ENCODE measurements around the gene MCEMP1.

The MCEMP1 gene

GRCh38 chr19:7648265-7649014, 28.4 kb upstream of the MCEMP1 start:
- TF ChIP-seq RAD21 (IDR thresholded peaks at IDR 0.05; ENCODE audit: low read depth) (no peak), REST (IDR thresholded peaks at IDR 0.05; ENCODE audit: low read depth) (no peak), ZBTB7A (IDR thresholded peaks at IDR 0.05; ENCODE audit: low read depth) (no peak)

GRCh38 chr19:7650148-7650547, 26.7 kb upstream of the MCEMP1 start:
- TF ChIP-seq CEBPB (IDR thresholded peaks at IDR 0.05) (no peak), EGR1 (IDR thresholded peaks at IDR 0.05) (no peak)

- TF ChIP-seq CEBPB (IDR thresholded peaks at IDR 0.05) (no peak), RAD21 (IDR thresholded peaks at IDR 0.05; ENCODE audit: low read depth) (peak; percentile 64), FOXM1 (IDR thresholded peaks at IDR 0.05; ENCODE audit: borderline replicate concordance, low read depth) (no peak), EP300 (IDR thresholded peaks at IDR 0.05; ENCODE audit: borderline replicate concordance) (no peak), NFIC (IDR thresholded peaks at IDR 0.05) (no peak), MAX (IDR thresholded peaks at IDR 0.05) (peak; percentile 34; the same call in 1 of the 2 replicates), CREB1 (IDR thresholded peaks at IDR 0.05; ENCODE audit: low read depth) (no peak), TCF12 (IDR thresholded peaks at IDR 0.05; ENCODE audit: low read depth) (0 out of 2 replicates have a peak, but pooled peaks have one; percentile 19)
These were observed 24.7 kb upstream of the MCEMP1 start for GRCh38 chr19:7652061-7652641.

- TF ChIP-seq TAF1 (IDR thresholded peaks at IDR 0.05; ENCODE audit: low read depth) (no peak), ZBTB7A (IDR thresholded peaks at IDR 0.05; ENCODE audit: low read depth) (no peak), CREB1 (IDR thresholded peaks at IDR 0.05; ENCODE audit: low read depth) (no peak), REST (IDR thresholded peaks at IDR 0.05; ENCODE audit: low read depth) (no peak), USF1 (IDR thresholded peaks at IDR 0.05) (no peak), CEBPB (IDR thresholded peaks at IDR 0.05) (no peak)
These were observed 22.5 kb upstream of the MCEMP1 start for GRCh38 chr19:7654401-7654800.

- no peak for TF ChIP-seq RAD21 (IDR thresholded peaks at IDR 0.05; ENCODE audit: low read depth)
- TF ChIP-seq EGR1 (IDR thresholded peaks at IDR 0.05): no peak
- no peak for TF ChIP-seq YY1 (IDR thresholded peaks at IDR 0.05; ENCODE audit: low read depth)
- TF ChIP-seq ZBTB7A (IDR thresholded peaks at IDR 0.05; ENCODE audit: low read depth): no peak
- TF ChIP-seq NFIC (IDR thresholded peaks at IDR 0.05): no peak
- no peak for TF ChIP-seq USF1 (IDR thresholded peaks at IDR 0.05)
- no peak for TF ChIP-seq FOXM1 (IDR thresholded peaks at IDR 0.05; ENCODE audit: borderline replicate concordance, low read depth)
- TF ChIP-seq MAX (IDR thresholded peaks at IDR 0.05): no peak
- TF ChIP-seq TAF1 (IDR thresholded peaks at IDR 0.05; ENCODE audit: low read depth): no peak
- no peak for TF ChIP-seq CEBPB (IDR thresholded peaks at IDR 0.05)
- no peak for TF ChIP-seq REST (IDR thresholded peaks at IDR 0.05; ENCODE audit: low read depth)
These were observed 21.3 kb upstream of the MCEMP1 start for GRCh38 chr19:7655581-7655980.
